Ascending aorta (tissue), 2 donors: ENCODE data around the gene NPIPB8. TPM values are rescaled to one million over a fixed set of nuclear protein-coding genes. Genes with fewer than 3 reads are reported as not detected.
"Not testable (repeated sequence)": the region's sequence is repeated elsewhere in the genome, so short reads cannot be mapped to it uniquely, and the experiment has no call there.

ENCODE experiments used
- DNase-seq, 2 donors: peaks; one replicate each; pipeline ENCODE4 v3.0.0-alpha.2; 2019; ENCODE audit warnings: low spot score in 2 of 2
- H3K27ac ChIP-seq, 2 donors: fragments of 200-600 bp; sonication (generic); one replicate each; pipeline ENCODE4 v1.5.1; 2016 to 2017; ENCODE audit warnings: mild to moderate bottlenecking in 1 of 2
- H3K27me3 ChIP-seq: fragments of 200-600 bp; sonication (generic); one replicate; pipeline ENCODE4 v1.5.1; 2017
- H3K36me3 ChIP-seq, 2 donors: fragments of 200-600 bp; sonication (generic); one replicate each; pipeline ENCODE4 v1.5.1; 2016
- H3K4me1 ChIP-seq, 2 donors: fragments of 200-600 bp; sonication (generic); one replicate each; pipeline ENCODE4 v1.5.1; 2016 to 2017; ENCODE audit warnings: mild to moderate bottlenecking in 1 of 2
- H3K4me3 ChIP-seq, 2 donors: fragments of 200-600 bp; sonication (generic); one replicate each; pipeline ENCODE4 v1.5.1; 2016 to 2017; ENCODE audit warnings: mild to moderate bottlenecking in 1 of 2
- H3K9me3 ChIP-seq, 2 donors: fragments of 200-600 bp; sonication (generic); one replicate each; pipeline ENCODE4 v1.5.1; 2016
- intact Hi-C: fragments of 100-400 bp; cut with DNase I; formaldehyde crosslinking; loops from one replicate; pipeline ENCODE4 v1.15.1; 2023
- total RNA-seq: library from RNA; depleted of rRNA; stranded (reverse); fragments of >200 nt; gene quantifications from one replicate; pipeline ENCODE4 v1.1.0, GENCODE V29; 2016
- TF ChIP-seq, protein P1 (sequence below), 3 experiments: fragments of 200-600 bp in 2 of 3; fragments of 450-650 bp in 1 of 3; sonication (generic) in 2 of 3; IDR thresholded peaks; one replicate each; pipeline ENCODE4 v1.5.1; 2016 to 2019; ENCODE audit warnings: antibody characterized with exemption in 3 of 3, mild to moderate bottlenecking in 1 of 3, moderate library complexity in 1 of 3

Gene NPIPB8
- total RNA-seq, 1 donor from 2014 or later, result not detected

DNA sequence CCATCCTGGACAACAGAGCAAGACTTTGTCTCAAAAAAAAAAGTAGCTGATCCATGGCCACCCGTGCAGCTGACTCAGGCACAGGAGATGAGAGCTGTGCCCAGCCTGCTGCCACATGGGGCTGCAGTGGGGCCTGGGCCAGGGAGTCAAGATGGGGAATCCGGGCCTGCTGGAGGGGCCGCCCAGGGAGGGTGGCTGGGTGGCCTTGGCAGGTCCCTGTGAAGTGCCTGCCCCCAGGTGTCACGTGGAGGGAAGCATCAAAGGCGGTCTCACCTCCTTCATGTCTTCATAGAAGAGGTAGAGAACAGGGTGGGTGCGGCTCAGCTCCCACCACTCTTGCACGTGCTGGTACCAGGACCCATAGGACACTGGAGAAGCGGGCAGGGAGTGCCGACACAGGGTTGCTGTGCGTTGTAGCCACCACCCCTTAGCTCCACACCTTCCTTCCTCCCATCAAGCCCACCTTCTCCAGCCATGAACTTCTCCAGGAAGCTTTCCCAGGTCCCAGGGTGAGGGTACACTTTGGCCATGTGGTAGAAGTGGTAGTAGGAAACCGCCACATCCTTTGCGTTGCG lies 44.8 kb upstream of the NPIPB8 start:
- intact Hi-C loops, result no loop called here
- no peak overlapping the region for H3K27ac ChIP-seq
- H3K36me3 ChIP-seq, result peaks cover 28 to 37% of the 10 kb centered on the region in 2 donors
- no peaks in the 10 kb centered on the region for H3K9me3 ChIP-seq
- H3K4me3 ChIP-seq, result no peak overlapping the region
- no peaks in the 10 kb centered on the region for H3K4me1 ChIP-seq
- TF ChIP-seq, protein P1, sequence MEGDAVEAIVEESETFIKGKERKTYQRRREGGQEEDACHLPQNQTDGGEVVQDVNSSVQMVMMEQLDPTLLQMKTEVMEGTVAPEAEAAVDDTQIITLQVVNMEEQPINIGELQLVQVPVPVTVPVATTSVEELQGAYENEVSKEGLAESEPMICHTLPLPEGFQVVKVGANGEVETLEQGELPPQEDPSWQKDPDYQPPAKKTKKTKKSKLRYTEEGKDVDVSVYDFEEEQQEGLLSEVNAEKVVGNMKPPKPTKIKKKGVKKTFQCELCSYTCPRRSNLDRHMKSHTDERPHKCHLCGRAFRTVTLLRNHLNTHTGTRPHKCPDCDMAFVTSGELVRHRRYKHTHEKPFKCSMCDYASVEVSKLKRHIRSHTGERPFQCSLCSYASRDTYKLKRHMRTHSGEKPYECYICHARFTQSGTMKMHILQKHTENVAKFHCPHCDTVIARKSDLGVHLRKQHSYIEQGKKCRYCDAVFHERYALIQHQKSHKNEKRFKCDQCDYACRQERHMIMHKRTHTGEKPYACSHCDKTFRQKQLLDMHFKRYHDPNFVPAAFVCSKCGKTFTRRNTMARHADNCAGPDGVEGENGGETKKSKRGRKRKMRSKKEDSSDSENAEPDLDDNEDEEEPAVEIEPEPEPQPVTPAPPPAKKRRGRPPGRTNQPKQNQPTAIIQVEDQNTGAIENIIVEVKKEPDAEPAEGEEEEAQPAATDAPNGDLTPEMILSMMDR (IDR thresholded peaks at IDR 0.05), result no peak
- DNase-seq, result no peak
- no peaks in the 10 kb centered on the region for H3K27me3 ChIP-seq

DNA sequence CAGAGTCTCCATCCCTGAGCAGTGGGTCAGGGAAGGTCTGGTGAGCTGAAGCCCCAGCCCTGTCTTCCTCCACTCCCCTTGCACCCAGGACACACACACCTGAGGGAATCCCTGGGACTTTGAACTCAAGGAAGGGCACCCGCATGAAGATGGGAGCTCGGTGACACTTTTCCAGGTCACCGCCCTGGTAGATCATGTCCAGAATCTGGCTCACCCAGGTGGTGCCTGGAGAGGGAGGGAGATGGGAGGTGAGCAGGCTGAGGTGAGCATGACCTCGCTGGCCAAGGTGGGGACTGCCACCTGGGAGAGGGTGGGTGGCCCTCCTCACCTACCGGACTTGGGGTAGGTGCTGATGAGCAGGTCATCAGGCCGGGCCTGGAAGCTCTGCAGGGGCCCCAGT lies 42.4 kb upstream of the NPIPB8 start:
- peaks cover 11 to 15% of the 10 kb centered on the region in 2 donors for H3K36me3 ChIP-seq
- H3K4me3 ChIP-seq, H3K4me1 ChIP-seq, intact Hi-C loops, DNase-seq, H3K27me3 ChIP-seq, H3K27ac ChIP-seq, H3K9me3 ChIP-seq: not testable (repeated sequence)

DNA sequence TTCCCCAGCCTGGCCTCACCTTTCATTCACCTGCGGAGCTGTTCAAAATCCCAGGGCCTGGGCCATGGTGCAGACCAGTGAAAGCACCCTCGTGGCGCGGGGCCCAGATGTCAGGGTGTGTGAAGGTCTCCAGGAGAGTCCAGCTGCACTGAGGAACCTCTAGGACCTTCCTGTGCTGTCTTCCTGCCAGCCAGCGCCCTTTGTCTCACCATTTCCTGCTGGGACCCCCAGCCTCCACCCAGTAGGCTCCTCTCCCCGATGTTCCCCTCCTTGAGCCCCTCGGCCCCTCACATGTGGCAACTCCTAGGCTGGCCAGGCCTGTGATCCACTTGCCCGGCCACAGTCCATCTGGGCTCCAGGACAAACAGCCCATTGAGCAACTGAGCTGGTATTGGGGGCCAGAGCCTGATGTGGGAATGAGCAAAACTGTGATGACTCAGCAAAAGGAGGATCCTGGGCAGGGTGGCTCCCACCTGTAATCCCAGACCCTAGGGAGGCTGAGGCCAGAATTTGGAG lies 41.7 kb upstream of the NPIPB8 start:
- no peak overlapping the region for H3K27ac ChIP-seq
- no peak overlapping the region for H3K4me3 ChIP-seq
- intact Hi-C loops, result no loop called here
- no peaks in the 10 kb centered on the region for H3K27me3 ChIP-seq
- DNase-seq, result no peak
- no peaks in the 10 kb centered on the region for H3K4me1 ChIP-seq
- H3K9me3 ChIP-seq, result no peaks in the 10 kb centered on the region
- H3K36me3 ChIP-seq, result peaks cover 5 to 8% of the 10 kb centered on the region in 2 donors
- TF ChIP-seq, protein P1 (IDR thresholded peaks at IDR 0.05), result no peak

DNA sequence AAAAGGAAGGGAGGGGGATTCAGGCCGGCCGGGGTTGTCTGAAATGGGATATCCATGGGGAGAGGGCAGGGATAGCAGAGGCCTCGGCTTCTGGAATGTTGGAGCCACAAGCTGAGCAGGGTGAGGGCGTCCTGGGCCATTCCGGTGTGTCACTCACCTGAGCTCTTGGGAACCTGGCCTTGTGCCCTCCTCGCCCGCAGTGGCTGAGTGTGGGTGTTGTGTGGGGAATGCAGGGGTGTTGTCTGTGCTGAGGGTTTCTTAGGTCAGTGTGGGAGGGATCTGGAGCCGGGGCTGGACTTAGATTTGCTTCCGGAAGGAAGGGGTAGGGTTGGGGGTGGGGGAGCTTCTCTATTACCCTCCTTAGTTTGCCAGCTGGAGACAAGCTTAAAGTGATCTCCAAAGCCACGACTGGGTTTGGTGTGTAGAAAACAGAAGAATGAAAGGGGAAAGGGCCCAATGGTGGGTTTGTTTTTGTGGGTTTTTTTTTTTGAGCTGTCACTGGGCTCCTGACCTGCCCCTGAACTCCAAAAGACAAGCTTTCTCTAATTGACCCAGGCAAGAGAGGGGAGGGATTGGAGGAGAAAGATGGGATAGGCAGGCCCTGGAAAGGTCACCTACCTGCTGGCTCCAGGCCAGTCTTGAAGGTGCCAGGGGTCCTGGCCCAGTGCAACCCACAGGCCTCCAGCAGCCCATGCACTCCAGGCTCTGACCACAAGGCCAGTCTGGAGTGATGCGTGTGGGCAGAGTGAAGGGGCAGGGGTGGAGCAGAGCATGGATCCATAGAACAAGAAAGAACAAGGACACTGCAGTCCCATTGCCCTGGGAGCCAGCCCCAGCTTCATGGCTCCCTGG lies 40.8 kb upstream of the NPIPB8 start, which contains the start of gene SULT1A2:
TSS of gene SULT1A2 (minus strand) at position 211 of the 852 bp plus-strand sequence. CDS start 1,120 bp downstream, outside the sequence.
- intact Hi-C loops, result no loop called here
- Histone ChIP-seq H3K9me3 (no peaks in the 10 kb centered on the region), H3K27me3 (no peaks in the 10 kb centered on the region), H3K27ac (no peak within 1 kb of the TSS), H3K4me3 (no peak within 1 kb of the TSS), H3K4me1 (no peaks in the 10 kb centered on the region), H3K36me3 (no peaks in the 10 kb centered on the region)
- DNase-seq, result no peak
- TF ChIP-seq, protein P1 (IDR thresholded peaks at IDR 0.05), result no peak

DNA sequence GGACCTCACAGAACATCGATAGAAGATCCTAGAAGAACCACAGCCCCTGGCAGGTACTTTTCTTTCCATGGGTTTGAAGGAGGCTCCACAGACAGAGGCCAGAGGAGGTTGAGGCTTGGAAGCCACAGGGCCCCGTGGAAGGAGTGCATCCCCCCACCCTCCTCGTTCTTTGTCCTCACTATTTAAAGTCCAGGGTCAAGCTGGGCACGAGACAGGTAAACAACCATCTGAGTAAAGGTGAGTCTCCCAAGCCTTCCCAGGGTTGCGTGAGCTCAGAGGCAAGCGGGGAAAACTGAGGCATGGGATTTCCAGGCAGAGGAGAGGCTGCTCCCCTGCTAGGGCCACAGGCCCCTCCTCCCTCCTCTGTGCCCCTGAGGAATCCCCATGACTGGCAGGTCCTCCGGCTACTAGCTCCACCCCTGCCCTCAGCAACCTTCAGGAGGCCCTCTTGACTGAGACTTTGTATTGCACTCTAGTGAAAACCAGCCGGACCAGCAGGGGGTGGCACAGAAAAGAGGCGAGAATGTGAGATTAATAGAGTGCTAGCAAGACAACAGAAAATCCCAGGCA lies 40.1 kb upstream of the NPIPB8 start:
- Histone ChIP-seq H3K4me3 (no peak overlapping the region), H3K9me3 (no peaks in the 10 kb centered on the region), H3K27ac (no peak overlapping the region), H3K36me3 (no peaks in the 10 kb centered on the region), H3K4me1 (no peaks in the 10 kb centered on the region), H3K27me3 (no peaks in the 10 kb centered on the region)
- intact Hi-C loops, result no loop called here
- no peak for DNase-seq
- TF ChIP-seq, protein P1 (IDR thresholded peaks at IDR 0.05), result no peak

DNA sequence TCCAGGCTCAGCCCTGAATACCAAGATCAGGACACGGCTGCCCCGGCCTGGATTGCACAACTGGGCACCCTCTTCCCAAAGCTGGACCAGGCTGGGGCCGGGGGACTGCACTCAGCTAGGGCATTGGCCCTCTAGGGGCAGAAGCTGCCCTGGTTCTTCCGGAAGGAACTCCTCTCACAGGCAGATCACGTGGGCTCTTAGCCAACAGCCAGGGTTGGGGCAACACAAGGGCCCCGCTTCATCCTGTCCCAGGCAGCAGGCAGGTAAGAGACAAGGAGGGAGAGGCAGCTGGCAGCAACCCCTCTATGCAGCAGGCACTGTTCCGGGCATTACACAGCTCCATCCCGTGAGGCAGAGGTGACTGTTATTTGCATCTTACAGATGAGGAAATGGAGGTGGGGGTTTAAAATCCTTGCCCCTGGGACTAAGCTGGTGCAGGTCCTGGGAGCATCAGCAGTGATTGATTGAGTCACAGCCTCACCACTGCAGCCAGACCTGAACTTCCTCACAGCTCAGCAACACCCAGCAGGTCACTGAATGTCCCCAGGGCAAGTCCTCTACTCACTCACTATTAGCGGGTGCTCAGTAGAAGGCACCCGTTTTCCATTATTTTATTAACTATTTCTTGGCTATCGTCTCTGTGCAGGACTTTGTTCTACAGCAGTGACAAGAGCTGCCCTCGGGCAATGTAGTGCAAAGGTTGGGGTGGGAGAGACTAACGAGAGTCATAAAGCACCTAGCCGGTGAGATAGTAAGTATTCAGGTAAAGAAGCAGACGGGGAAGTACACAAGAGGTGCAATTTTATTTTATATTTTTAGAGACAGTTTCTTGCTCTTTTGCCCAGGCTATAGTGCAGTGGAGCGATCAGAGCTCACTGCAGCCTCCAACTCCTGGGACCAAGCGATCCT lies 38.2 kb upstream of the NPIPB8 start:
- H3K4me3 ChIP-seq, H3K9me3 ChIP-seq, H3K27me3 ChIP-seq, H3K36me3 ChIP-seq, H3K27ac ChIP-seq, DNase-seq, H3K4me1 ChIP-seq, intact Hi-C loops: not testable (repeated sequence)

DNA sequence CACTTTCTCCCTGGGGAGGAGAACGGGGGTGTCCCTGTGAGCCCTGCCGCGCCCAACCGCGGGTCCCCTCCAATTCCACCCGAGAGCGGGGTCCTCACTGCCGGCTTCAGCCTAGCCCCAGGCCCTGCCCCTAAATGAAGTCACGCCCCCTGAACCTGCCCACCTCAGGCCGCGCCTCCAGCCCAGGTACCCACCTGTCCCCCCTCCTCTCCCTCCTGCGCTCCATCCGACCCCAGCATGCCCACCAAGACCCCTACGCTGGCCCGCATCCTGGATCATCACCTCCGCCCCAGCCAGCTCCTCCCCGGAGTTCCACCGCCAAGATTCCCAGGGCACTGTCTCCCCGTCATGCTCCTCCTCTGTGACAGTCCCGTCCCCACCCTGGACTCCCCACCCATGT lies 36.9 kb upstream of the NPIPB8 start:
- intact Hi-C loops, H3K36me3 ChIP-seq, H3K9me3 ChIP-seq, H3K4me3 ChIP-seq, DNase-seq, H3K27ac ChIP-seq, H3K27me3 ChIP-seq, H3K4me1 ChIP-seq: not testable (repeated sequence)

DNA sequence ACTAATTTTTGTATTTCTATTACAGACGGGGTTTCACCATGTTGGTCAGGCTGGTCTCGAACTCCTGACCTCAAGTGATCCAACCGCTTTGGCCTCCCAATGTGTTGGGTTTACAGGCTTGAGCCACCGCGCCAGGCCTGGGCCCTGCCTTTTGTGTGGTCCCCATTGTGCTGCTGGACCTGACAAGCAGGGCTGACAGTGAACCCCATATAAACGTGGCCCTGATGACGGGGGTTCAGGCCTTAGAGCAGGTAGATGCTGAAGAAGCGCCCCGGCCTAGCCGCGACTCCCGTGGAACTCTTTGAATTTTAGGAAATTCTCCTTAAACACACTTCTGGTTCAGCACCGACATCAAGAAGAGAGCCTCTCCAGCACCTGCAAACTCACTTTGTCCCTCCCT lies 36.3 kb upstream of the NPIPB8 start:
- H3K36me3 ChIP-seq, DNase-seq, H3K27ac ChIP-seq, H3K27me3 ChIP-seq, H3K4me1 ChIP-seq, intact Hi-C loops, H3K9me3 ChIP-seq, H3K4me3 ChIP-seq: not testable (repeated sequence)

DNA sequence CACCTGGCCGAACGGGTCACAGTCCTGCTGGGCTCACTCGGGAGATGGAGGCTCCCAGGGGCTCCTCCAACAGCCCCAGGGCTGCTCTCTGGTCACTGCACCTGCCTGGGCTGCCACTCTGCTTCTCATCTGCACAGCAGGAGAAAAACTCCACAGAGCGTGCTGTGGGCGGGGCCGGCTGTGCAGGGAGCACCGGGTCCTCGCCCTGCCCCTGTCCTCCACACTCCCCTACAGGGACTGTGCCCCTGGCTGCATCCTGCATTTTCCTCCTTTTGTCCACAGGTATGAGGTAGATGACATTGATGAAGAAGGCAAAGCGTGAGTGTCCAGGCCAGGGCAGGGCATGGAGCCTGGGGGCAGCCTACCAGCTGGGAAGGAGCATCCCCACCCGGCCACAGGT lies 35.8 kb upstream of the NPIPB8 start:
- not testable (repeated sequence) for DNase-seq

More for the DNA sequence above, 35.8 kb upstream of the NPIPB8 start:
- H3K27me3 ChIP-seq, H3K4me1 ChIP-seq, H3K9me3 ChIP-seq, H3K27ac ChIP-seq, H3K4me3 ChIP-seq, intact Hi-C loops, H3K36me3 ChIP-seq: not testable (repeated sequence)
